Vagina (tissue), 2 donors: ENCODE measurements around the gene LRRC3. TPM values are rescaled to one million over a fixed set of nuclear protein-coding genes. Genes with fewer than 3 reads are reported as not detected.

Experiments
- DNase-seq, 2 donors: peaks; one replicate each; pipeline ENCODE4 v3.0.0-alpha.2; 2017; ENCODE audit errors: extremely low spot score in 2 of 2
- H3K27ac ChIP-seq: fragments of 200-600 bp; sonication (generic); one replicate; pipeline ENCODE4 v1.5.1; 2019
- H3K27me3 ChIP-seq: fragments of 200-600 bp; sonication (generic); one replicate; pipeline ENCODE4 v1.5.1; 2019
- H3K36me3 ChIP-seq, 2 donors: fragments of 200-600 bp; sonication (generic); one replicate each; pipeline ENCODE4 v1.5.1; 2017 to 2019
- H3K4me1 ChIP-seq: fragments of 200-600 bp; sonication (generic); one replicate; pipeline ENCODE4 v1.5.1; 2019
- H3K4me3 ChIP-seq, 2 donors: fragments of 200-600 bp; sonication (generic); 1 replicate in 1 of 2; 2 replicates in 1 of 2; pipeline ENCODE4 v1.5.1; 2016 to 2019
- H3K9me3 ChIP-seq: fragments of 200-600 bp; sonication (generic); one replicate; pipeline ENCODE4 v1.5.1; 2019
- CTCF ChIP-seq, 3 experiments: fragments of 450-650 bp in 2 of 3; fragments of 200-600 bp in 1 of 3; sonication (generic) in 1 of 3; IDR thresholded peaks; one replicate each; pipeline ENCODE4 v1.5.1; 2017 to 2019; ENCODE audit warnings: antibody characterized with exemption in 3 of 3, mild to moderate bottlenecking in 2 of 3, moderate library complexity in 2 of 3
- POLR2A ChIP-seq, 2 donors: fragments of 450-650 bp; IDR thresholded peaks; one replicate each; pipeline ENCODE4 v1.6.1; 2017; ENCODE audit warnings: antibody characterized with exemption in 2 of 2, mild to moderate bottlenecking in 2 of 2, moderate library complexity in 2 of 2
- POLR2AphosphoS5 ChIP-seq, 2 donors: sonication (generic); formaldehyde crosslinking; IDR thresholded peaks; one replicate each; pipeline ENCODE4 v1.9.0; 2017; ENCODE audit warnings: antibody characterized with exemption in 2 of 2, mild to moderate bottlenecking in 2 of 2, low read depth in 1 of 2; ENCODE audit not compliant: insufficient read depth in 1 of 2
- intact Hi-C: fragments of 100-400 bp; cut with DNase I; formaldehyde crosslinking; loops from one replicate; pipeline ENCODE4 v1.15.1; 2023
- total RNA-seq: library from RNA; depleted of rRNA; stranded (reverse); fragments of >200 nt; gene quantifications from one replicate; pipeline ENCODE4 v1.2.3, GENCODE V29; 2016

Gene LRRC3
- total RNA-seq, 1 donor from 2014 or later, result 2.5 TPM

- TF ChIP-seq POLR2A (IDR thresholded peaks at IDR 0.05), result no peak
- no peak for TF ChIP-seq POLR2AphosphoS5 (IDR thresholded peaks at IDR 0.05; ENCODE audit: insufficient read depth in 1 of 2, low read depth in 1 of 2)
- TF ChIP-seq CTCF (IDR thresholded peaks at IDR 0.05), result no peak
- intact Hi-C loops, result no loop called here
- H3K36me3 ChIP-seq, result no peaks in the 10 kb centered on the region
- H3K9me3 ChIP-seq, result peaks cover 2% of the 10 kb centered on the region
- DNase-seq, result no peak
- no peak overlapping the region for H3K4me3 ChIP-seq
- no peak overlapping the region for H3K27ac ChIP-seq
- no peaks in the 10 kb centered on the region for H3K4me1 ChIP-seq
- no peaks in the 10 kb centered on the region for H3K27me3 ChIP-seq
Measured at GRCh38 chr21:44424608-44425306, 30.6 kb upstream of the LRRC3 start.

GRCh38 chr21:44425307-44425894, 29.9 kb upstream of the LRRC3 start:
- Histone ChIP-seq H3K36me3 (no peaks in the 10 kb centered on the region), H3K27me3 (no peaks in the 10 kb centered on the region), H3K27ac (no peak overlapping the region), H3K4me3 (no peak overlapping the region), H3K9me3 (peaks cover 5% of the 10 kb centered on the region), H3K4me1 (no peaks in the 10 kb centered on the region)
- intact Hi-C loops, result no loop called here
- TF ChIP-seq CTCF (IDR thresholded peaks at IDR 0.05), result no peak
- TF ChIP-seq POLR2AphosphoS5 (IDR thresholded peaks at IDR 0.05; ENCODE audit: insufficient read depth in 1 of 2, low read depth in 1 of 2), result no peak
- TF ChIP-seq POLR2A (IDR thresholded peaks at IDR 0.05), result no peak
- no peak for DNase-seq

- no peak overlapping the region for H3K27ac ChIP-seq
- DNase-seq, result no peak
- intact Hi-C loops, result no loop called here
Measured at GRCh38 chr21:44425895-44426662, 29.2 kb upstream of the LRRC3 start.

GRCh38 chr21:44426663-44427191, 28.6 kb upstream of the LRRC3 start:
- TF ChIP-seq CTCF (IDR thresholded peaks at IDR 0.05), result no peak
- no peak for TF ChIP-seq POLR2AphosphoS5 (IDR thresholded peaks at IDR 0.05; ENCODE audit: insufficient read depth in 1 of 2, low read depth in 1 of 2)
- TF ChIP-seq POLR2A (IDR thresholded peaks at IDR 0.05), result no peak
- Histone ChIP-seq H3K4me1 (no peaks in the 10 kb centered on the region), H3K4me3 (no peak overlapping the region), H3K9me3 (peaks cover 5% of the 10 kb centered on the region), H3K27ac (no peak overlapping the region), H3K36me3 (no peaks in the 10 kb centered on the region), H3K27me3 (no peaks in the 10 kb centered on the region)
- intact Hi-C loops, result no loop called here
- no peak for DNase-seq

More at GRCh38 chr21:44425895-44426662, 29.2 kb upstream of the LRRC3 start:
- H3K9me3 ChIP-seq, result peaks cover 5% of the 10 kb centered on the region
- H3K4me1 ChIP-seq, result no peaks in the 10 kb centered on the region
- TF ChIP-seq POLR2A (IDR thresholded peaks at IDR 0.05) (no peak), POLR2AphosphoS5 (IDR thresholded peaks at IDR 0.05; ENCODE audit: insufficient read depth in 1 of 2, low read depth in 1 of 2) (no peak), CTCF (IDR thresholded peaks at IDR 0.05) (no peak)
- H3K27me3 ChIP-seq, result no peaks in the 10 kb centered on the region
- no peaks in the 10 kb centered on the region for H3K36me3 ChIP-seq
- H3K4me3 ChIP-seq, result no peak overlapping the region
